Measurements from ENCODE around the gene SLC35F1.

DNA sequence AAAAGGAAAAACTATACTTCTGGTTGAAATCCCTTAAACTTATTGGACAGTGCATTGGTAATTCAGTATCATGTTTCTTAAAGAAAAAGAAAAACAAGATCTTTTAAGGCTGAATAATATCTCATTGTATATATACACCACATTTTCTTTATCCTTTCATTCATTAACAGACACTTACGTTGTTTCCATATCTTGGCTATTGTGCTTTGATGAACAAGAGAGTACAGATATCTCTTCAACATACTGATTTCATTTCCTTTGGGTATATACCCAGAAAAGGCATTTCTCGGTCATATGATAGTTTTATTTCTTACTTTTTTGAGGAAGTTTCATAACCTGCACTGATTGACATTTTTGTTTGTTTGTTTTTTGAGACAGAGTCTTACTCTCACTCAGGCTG is 281.5 kb downstream of the SLC35F1 start:
- TF ChIP-seq SUZ12 (IDR thresholded peaks at IDR 0.05; ENCODE audit: extremely low read depth, insufficient read depth, insufficient read length) (no peak), ZNF274 (IDR thresholded peaks at IDR 0.05; ENCODE audit: low read depth, low read length) (no peak), YY1 (IDR thresholded peaks at IDR 0.05; ENCODE audit: insufficient read depth, insufficient read length) (no peak)
